ACC112 (cell line): ENCODE results near the gene KCNH6.

ENCODE experiments used
- H2AFZ ChIP-seq: fragments of 200-600 bp; sonication (generic); one replicate; pipeline ENCODE4 v1.6.0; 2017; ENCODE audit warnings: antibody characterized with exemption, low read length; ENCODE audit not compliant: unreplicated experiment
- H3K27ac ChIP-seq: fragments of 200-600 bp; sonication (generic); 2 replicates; pipeline ENCODE4 v1.5.1; 2014; ENCODE audit warnings: low read depth, mild to moderate bottlenecking, antibody characterized with exemption, low read length, moderate library complexity
- H3K27me3 ChIP-seq: fragments of 200-600 bp; sonication (generic); 2 replicates; pipeline ENCODE4 v1.6.1; 2014; ENCODE audit warnings: mild to moderate bottlenecking, antibody characterized with exemption, low read length, moderate library complexity, mixed read lengths; ENCODE audit not compliant: insufficient read depth
- H3K36me3 ChIP-seq: fragments of 200-600 bp; sonication (generic); 2 replicates; pipeline ENCODE4 v1.6.1; 2016; ENCODE audit warnings: mild to moderate bottlenecking, antibody characterized with exemption, low read length, moderate library complexity, mixed read lengths; ENCODE audit not compliant: insufficient read depth
- H3K4me1 ChIP-seq: fragments of 200-600 bp; sonication (generic); one replicate; pipeline ENCODE4 v1.6.1; 2016; ENCODE audit warnings: low read length, mixed read lengths; ENCODE audit not compliant: insufficient read depth, unreplicated experiment, control insufficient read depth
- H3K4me3 ChIP-seq: fragments of 200-600 bp; sonication (generic); 2 replicates; pipeline ENCODE4 v1.5.1; 2014; ENCODE audit warnings: mild to moderate bottlenecking, low read depth, low read length
- H3K79me2 ChIP-seq: fragments of 200-600 bp; sonication (generic); one replicate; pipeline ENCODE4 v1.6.0; 2016; ENCODE audit warnings: low read length; ENCODE audit not compliant: control insufficient read depth, unreplicated experiment, insufficient read depth

Gene KCNH6

DNA sequence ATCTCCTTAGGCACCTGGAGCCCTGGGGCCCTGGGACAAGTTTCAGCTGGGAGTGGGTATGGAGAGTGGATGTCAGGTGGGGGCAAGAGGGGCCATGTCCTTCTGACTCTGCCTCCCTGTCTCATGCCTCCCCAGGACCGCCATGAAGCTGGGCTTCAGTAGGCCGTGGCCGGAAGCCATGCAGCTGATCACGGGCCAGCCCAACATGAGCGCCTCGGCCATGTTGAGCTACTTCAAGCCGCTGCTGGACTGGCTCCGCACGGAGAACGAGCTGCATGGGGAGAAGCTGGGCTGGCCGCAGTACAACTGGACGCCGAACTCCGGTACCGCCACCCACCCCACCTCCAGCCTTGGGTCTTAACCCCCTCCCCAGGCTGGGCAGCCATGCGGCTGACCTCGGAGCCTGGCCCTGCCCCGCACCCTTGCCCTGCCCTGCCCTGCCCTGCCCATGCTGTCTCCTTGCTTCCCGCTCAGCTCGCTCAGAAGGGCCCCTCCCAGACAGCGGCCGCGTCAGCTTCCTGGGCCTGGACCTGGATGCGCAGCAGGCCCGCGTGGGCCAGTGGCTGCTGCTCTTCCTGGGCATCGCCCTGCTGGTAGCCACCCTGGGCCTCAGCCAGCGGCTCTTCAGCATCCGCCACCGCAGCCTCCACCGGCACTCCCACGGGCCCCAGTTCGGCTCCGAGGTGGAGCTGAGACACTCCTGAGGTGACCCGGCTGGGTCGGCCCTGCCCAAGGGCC is 26.3 kb upstream of the KCNH6 start:
- Histone ChIP-seq H3K27ac (no peak overlapping the region), H3K27me3 (peaks cover 14% of the 10 kb centered on the region), H2AFZ (no peak overlapping the region), H3K4me3 (no peak overlapping the region), H3K79me2 (no peaks in the 10 kb centered on the region), H3K4me1 (no peaks in the 10 kb centered on the region), H3K36me3 (no peaks in the 10 kb centered on the region)

DNA sequence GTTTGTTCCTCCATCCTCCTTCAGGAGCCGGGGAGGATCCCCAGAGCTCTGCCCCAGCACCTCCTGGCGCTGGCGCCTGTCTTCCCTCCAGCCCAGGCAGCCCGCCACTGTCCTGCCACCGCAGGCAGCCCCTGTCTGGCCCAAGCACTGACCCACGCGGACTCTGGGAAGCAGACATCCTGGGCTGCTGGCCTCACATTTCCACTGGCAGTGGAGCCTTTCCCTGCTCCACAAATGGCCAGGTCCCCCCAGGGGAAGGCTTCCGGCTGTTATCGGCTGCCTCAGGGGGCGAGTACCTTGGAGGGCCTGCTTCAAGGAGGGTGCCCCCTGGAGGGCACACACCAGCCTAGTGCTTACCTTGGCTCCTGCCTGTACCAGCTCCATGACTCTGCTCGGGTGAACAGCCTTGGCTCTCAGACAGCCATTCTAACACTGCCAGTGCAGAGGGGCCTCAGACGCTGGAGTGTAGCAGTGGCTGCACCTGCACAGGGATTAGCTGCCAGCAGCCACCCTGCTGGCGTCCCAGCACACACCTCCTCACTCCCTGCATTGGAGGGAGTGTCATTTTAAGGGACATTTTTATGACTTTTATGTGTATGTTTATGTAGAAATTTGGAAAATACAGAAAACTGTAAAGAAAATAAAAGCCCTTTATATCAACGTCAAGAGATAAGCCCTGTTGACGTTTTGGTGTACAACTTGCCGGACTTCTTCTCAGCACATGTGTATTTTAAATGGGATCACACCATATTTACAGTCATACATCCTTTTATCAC is 25.3 kb upstream of the KCNH6 start:
- Histone ChIP-seq H2AFZ (no peak overlapping the region), H3K4me1 (no peaks in the 10 kb centered on the region), H3K79me2 (no peaks in the 10 kb centered on the region), H3K27ac (no peak overlapping the region), H3K27me3 (peaks cover 23% of the 10 kb centered on the region), H3K4me3 (no peak overlapping the region), H3K36me3 (no peaks in the 10 kb centered on the region)

DNA sequence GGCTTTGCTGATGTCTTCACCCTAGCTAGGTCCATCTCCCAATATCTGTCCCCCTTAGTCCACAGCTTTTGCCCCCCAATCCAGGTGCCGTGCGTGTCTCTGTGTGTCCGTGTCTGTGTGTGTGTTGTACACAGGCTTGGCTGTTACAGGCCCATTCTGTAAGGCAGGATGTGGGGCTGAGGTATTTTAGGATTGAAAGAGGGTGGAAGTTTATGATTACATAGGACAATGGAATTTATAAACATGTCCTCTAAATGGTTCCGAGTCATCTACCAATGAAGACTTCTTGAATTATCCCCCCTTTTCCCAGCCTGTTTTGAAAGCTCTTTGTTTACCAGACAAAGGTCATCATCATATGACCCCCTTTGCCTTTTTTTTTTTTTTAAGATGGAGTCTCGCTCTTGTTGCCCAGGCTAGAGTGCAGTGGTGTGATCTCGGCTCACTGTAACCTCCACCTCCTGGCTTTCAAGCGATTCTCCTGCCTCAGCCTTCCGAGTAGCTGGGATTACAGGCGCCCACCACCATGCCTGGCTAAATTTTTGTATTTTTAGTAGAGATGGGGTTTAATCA is 24.4 kb upstream of the KCNH6 start:
- Histone ChIP-seq H3K4me3 (no peak overlapping the region), H3K36me3 (no peaks in the 10 kb centered on the region), H3K27me3 (peaks cover 31% of the 10 kb centered on the region), H3K79me2 (no peaks in the 10 kb centered on the region), H2AFZ (no peak overlapping the region), H3K27ac (no peak overlapping the region), H3K4me1 (no peaks in the 10 kb centered on the region)

DNA sequence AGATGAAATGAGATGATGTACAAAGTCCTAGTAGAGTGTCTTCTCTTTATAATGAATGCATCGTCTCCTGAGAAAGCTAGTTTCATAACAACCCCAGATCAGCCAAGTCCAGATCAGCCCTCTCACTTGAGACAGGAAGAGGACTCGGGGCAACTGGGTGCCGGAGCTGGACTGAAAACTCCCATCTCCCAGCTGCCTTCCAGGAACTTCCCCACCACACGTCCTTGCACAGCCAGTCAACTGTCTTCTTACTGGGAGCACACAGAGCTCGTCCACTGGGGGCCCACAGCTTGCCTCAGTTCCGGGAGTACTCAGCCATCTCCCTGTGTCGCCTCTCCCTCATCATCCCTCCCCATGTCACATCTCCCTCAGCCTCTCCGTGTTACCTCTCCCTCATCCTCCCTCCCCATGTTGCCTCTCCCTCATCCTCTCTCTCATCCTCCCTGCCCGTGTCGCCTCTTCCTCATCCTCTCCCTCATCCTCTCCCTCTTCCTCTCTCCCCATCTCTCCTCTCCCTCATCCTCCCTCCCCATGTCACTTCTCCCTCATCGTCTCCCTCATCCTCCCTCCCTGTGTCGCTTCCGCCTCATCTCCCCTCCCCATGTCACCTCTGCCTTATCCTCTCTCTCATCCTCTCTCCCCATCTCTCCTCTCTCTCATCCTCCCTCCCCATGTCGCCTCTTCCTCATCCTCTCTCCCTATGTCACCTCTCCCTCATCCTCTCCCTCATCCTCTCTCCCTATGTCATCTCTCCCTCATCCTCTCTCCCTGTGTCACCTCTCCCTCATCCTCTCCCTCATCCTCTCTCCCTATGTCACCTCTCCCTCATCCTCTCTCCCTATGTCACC is 22.4 kb upstream of the KCNH6 start:
- Histone ChIP-seq H3K4me1 (no peaks in the 10 kb centered on the region), H3K27ac (no peak overlapping the region), H3K79me2 (no peaks in the 10 kb centered on the region), H3K4me3 (no peak overlapping the region), H3K36me3 (no peaks in the 10 kb centered on the region), H2AFZ (no peak overlapping the region), H3K27me3 (peaks cover 47% of the 10 kb centered on the region)

DNA sequence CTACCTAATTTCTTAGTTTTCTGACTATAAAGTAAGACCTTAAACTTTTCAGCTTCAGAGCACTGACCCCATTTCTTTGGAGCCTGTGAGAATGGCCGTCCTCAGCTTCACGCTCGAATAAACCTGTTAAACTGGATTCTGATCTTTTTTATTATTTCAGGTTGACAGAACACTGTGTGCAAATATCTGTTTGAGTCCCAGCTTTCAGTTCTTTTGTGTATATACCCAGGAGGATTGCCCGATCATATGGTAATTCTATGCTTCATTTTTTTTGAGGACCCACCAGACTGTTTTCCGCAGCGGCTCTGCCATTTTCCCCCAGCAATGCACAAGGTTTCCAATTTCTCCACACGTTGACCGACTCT is 19.8 kb upstream of the KCNH6 start:
- H2AFZ ChIP-seq, result no peak overlapping the region
- H3K4me3 ChIP-seq, result no peak overlapping the region

DNA sequence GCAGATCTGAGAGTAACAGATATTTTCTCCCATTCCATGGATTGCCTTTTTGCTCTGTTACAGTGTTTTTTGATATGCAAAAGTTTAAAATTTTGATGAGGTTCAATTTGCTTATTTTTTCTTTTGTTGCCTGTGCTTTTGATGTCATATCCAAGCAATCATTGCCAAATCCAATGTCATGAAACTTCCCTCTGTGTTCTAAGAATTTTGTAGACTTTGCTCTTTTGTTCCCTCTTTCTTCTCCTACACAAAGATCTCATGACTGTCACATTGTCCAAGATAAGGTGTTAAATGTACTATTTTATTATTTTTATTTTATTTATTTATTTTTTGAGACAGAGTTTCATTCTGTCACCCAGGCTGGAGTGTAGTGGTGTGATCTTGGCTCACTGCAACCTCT is 18.9 kb upstream of the KCNH6 start:
- Histone ChIP-seq H3K36me3 (no peaks in the 10 kb centered on the region), H3K4me3 (no peak overlapping the region), H3K27ac (no peak overlapping the region), H3K79me2 (no peaks in the 10 kb centered on the region), H3K27me3 (peaks cover 75% of the 10 kb centered on the region), H2AFZ (no peak overlapping the region), H3K4me1 (no peaks in the 10 kb centered on the region)

More for the DNA sequence above, 19.8 kb upstream of the KCNH6 start:
- Histone ChIP-seq H3K79me2 (no peaks in the 10 kb centered on the region), H3K4me1 (no peaks in the 10 kb centered on the region), H3K27ac (no peak overlapping the region), H3K36me3 (no peaks in the 10 kb centered on the region), H3K27me3 (peaks cover 73% of the 10 kb centered on the region)

DNA sequence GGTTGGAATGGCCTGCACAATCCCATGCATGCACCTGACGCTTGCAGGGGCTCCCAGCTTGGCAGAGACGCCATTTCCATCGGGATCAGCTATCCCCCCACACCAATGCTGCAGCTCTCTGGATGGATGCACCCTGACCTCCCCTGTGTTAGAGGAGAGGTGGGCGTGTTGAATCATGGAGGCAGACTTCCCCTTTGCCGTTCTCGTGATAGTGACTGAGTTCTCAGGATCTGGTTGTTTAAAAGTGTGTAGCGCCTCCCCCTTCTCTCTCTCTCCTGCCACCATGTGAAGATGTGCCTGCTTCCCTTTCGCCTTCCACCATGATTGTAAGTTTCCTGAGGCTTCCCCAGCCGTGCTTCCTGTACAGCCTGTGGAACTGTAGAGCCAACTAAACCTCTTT is 17.8 kb upstream of the KCNH6 start:
- H3K4me3 ChIP-seq, result no peak overlapping the region
- no peak overlapping the region for H3K27ac ChIP-seq
- peaks cover 75% of the 10 kb centered on the region for H3K27me3 ChIP-seq
- H3K36me3 ChIP-seq, result no peaks in the 10 kb centered on the region
- H3K79me2 ChIP-seq, result no peaks in the 10 kb centered on the region
- H3K4me1 ChIP-seq, result no peaks in the 10 kb centered on the region
- H2AFZ ChIP-seq, result no peak overlapping the region

DNA sequence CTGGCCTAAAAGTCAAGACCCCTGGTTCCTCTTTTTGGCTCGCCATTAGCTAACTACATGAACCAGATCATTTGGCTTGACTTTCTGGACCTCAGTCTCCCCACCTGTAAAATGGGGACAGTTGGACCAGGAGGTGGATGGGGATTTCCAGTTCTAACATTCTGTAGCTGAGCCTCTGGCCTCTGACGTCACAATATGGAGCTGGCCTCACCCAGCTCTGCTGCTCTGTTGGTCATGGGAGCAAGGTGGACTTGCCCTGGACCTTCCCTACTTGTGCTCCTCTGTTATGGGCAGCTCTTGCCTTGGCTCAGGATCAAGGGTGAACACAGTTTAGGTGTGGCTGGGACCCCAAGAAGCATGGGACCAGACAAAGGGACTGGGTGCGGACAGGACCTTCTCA is 16.5 kb upstream of the KCNH6 start:
- Histone ChIP-seq H2AFZ (no peak overlapping the region), H3K27me3 (peaks cover 63% of the 10 kb centered on the region), H3K79me2 (no peaks in the 10 kb centered on the region), H3K4me3 (no peak overlapping the region), H3K27ac (no peak overlapping the region), H3K4me1 (no peaks in the 10 kb centered on the region), H3K36me3 (no peaks in the 10 kb centered on the region)

DNA sequence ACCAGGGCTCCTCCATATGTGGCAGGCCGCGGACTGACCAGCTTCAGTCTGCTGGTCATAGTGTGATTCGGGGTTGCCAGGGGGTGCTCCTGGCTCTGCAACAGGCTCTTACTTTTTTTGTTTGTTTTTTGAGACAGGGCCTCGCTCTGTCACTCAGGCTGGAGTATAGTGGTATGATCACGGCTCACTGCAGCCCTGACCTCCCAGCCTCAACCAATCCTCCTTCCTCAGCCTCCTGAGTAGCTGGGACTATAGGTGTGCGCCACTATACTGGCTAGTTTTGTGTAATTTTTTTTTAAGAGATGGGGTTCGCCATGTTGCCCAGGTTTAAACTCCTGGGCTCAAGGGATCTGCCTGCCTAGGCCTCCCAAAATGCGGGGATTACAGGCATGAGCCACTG is 11.8 kb upstream of the KCNH6 start:
- H2AFZ ChIP-seq, result no peak overlapping the region
- no peaks in the 10 kb centered on the region for H3K79me2 ChIP-seq
- H3K27ac ChIP-seq, result no peak overlapping the region
- no peaks in the 10 kb centered on the region for H3K4me1 ChIP-seq
- no peak overlapping the region for H3K4me3 ChIP-seq
- peaks cover 34% of the 10 kb centered on the region for H3K27me3 ChIP-seq
- no peaks in the 10 kb centered on the region for H3K36me3 ChIP-seq

DNA sequence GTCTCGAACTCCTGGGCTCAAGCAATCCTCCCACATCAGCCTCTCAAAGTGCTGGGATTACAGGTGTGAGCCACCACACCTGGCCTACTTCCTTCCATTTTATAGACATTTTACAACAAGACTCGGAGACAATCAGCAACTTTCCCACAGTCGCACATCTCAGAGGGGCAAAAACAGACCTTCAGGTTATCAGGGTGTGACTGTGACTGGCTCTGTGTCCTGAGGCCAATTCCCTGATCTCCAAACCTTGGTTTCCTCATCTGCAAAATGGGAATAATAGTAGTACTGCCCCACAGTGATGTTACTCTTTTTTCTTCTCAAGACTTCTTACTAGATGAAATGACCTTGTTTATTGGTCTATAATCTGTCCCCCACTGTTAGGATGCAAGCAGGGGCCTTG is 10.8 kb upstream of the KCNH6 start:
- Histone ChIP-seq H3K36me3 (no peaks in the 10 kb centered on the region), H3K27ac (no peak overlapping the region), H3K27me3 (peaks cover 23% of the 10 kb centered on the region), H3K79me2 (no peaks in the 10 kb centered on the region), H3K4me1 (peaks cover 9% of the 10 kb centered on the region), H2AFZ (no peak overlapping the region), H3K4me3 (no peak overlapping the region)
